ENCODE results near the gene SRM. TPM values are rescaled to one million over a fixed set of nuclear protein-coding genes. Genes with fewer than 3 reads are reported as not detected.
"Not testable (repeated sequence)": the region's sequence is repeated elsewhere in the genome, so short reads cannot be mapped to it uniquely, and the experiment has no call there.

Gene SRM
- total and polyA plus RNA-seq, 2 donors (not counting 1 experiment from before 2014, with no cell fraction given): 13.0 to 95.4 TPM

DNA sequence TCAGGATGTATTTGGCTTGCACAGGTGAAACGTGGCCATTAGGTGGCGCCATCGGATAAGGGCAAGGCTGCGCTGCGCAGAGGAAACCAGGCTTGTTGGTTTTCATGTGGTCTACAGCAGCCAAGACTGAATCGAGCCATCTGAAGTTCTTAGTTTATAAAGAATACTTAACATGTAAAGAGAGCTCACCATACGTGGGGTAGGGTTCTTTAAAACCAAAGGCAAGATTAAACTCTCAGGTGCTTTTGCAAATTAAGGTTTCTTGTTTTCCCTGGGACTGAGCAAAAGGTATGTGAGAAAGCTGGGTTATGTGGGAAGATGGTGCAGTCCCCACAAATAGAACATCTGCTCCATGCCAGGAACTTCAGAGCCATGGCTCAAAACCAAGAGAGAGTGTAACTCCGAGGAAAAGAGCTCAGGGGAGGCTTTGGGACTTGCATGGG is 22.1 kb downstream of the SRM start:
- H3K9ac ChIP-seq (ENCODE audit: insufficient read depth, low read length): no peak overlapping the region
- H3K4me3 ChIP-seq (replicated peaks in 1 of 4; ENCODE audit: control extremely low read depth in 1 of 4, insufficient read depth in 1 of 4, low read depth in 3 of 4, low read length in 4 of 4): no peak overlapping the region
- peaks cover 6% of the 10 kb centered on the region for H3K27me3 ChIP-seq (ENCODE audit: control insufficient read depth, insufficient read depth, low read length)
- peak; percentile 69 to 87 for DNase-seq (ENCODE audit: low read depth in 2 of 2)
- no peaks in the 10 kb centered on the region for H3K4me1 ChIP-seq (ENCODE audit: control insufficient read depth, extremely low read depth, insufficient read depth, low read length)
- H3K9me3 ChIP-seq (ENCODE audit: control insufficient read depth, insufficient read depth, low read depth, low read length): no peaks in the 10 kb centered on the region
- H3K4me2 ChIP-seq (ENCODE audit: extremely low read depth, insufficient read depth, low read length): no peak overlapping the region
- H4K20me1 ChIP-seq (ENCODE audit: control insufficient read depth, extremely low read depth, insufficient read depth, low read length): no peaks in the 10 kb centered on the region
- no peaks in the 10 kb centered on the region for H3K36me3 ChIP-seq (ENCODE audit: control insufficient read depth, insufficient read depth, low read length)
- no peak overlapping the region for H2AFZ ChIP-seq (ENCODE audit: low read length)
- TF ChIP-seq CTCF (conservative IDR thresholded peaks at IDR 0.05 in 1 of 2, IDR thresholded peaks at IDR 0.05 in 1 of 2; ENCODE audit: low read depth in 1 of 2, low read length in 2 of 2) (peak; percentile 98 to 99), EZH2 (IDR thresholded peaks at IDR 0.05; ENCODE audit: low read length, missing control alignments) (no peak)
- H3K79me2 ChIP-seq (ENCODE audit: control insufficient read depth, insufficient read depth, low read length): no peaks in the 10 kb centered on the region
- H3K27ac ChIP-seq (ENCODE audit: insufficient read depth, low read length): no peak overlapping the region

GRCh38 chr1:11037019-11037739 is 22.6 kb downstream of the SRM start:
- H3K4me2 ChIP-seq (ENCODE audit: extremely low read depth, insufficient read depth, low read length); H3K36me3 ChIP-seq (ENCODE audit: control insufficient read depth, insufficient read depth, low read length); H4K20me1 ChIP-seq (ENCODE audit: control insufficient read depth, extremely low read depth, insufficient read depth, low read length); H3K27ac ChIP-seq (ENCODE audit: insufficient read depth, low read length); H2AFZ ChIP-seq (ENCODE audit: low read length); H3K4me1 ChIP-seq (ENCODE audit: control insufficient read depth, extremely low read depth, insufficient read depth, low read length); DNase-seq (ENCODE audit: low read depth in 2 of 2); H3K9ac ChIP-seq (ENCODE audit: insufficient read depth, low read length); H3K79me2 ChIP-seq (ENCODE audit: control insufficient read depth, insufficient read depth, low read length); H3K4me3 ChIP-seq (replicated peaks in 1 of 4; ENCODE audit: control extremely low read depth in 1 of 4, insufficient read depth in 1 of 4, low read depth in 3 of 4, low read length in 4 of 4); H3K27me3 ChIP-seq (ENCODE audit: control insufficient read depth, insufficient read depth, low read length); H3K9me3 ChIP-seq (ENCODE audit: control insufficient read depth, insufficient read depth, low read depth, low read length): not testable (repeated sequence)

DNA sequence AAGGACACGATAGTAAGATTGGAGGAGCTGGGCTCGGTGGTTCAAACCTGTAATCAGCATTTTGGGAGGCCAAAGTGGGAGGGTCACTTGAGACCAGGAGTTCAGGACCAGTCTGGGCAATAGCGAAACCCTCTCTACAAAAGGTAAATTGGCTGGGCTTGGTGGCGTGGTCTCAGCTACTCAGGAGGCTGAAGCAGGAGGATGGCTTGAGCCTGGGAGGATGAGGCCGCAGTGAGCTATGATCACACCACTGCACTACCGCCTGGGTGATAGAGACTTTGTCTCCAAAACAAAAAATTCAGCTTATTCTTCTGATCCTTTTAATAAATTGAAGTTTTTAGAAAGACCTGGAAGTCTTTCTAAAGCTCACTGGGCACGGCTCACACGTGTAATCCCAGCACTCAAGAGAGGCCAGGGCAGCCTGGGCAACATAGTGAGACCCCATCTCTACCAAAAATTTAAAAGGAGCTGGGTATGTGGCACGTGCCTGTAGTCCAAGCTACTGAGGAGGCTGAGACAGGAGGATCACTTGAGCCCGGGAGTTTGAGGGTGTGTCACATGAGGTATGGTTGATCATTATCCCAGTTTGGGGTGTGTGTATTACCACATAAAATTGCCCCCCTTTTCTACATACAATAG is 28.1 kb downstream of the SRM start:
- no peak for TF ChIP-seq CTCF (conservative IDR thresholded peaks at IDR 0.05 in 1 of 2, IDR thresholded peaks at IDR 0.05 in 1 of 2; ENCODE audit: low read depth in 1 of 2, low read length in 2 of 2)
- no peak for TF ChIP-seq EZH2 (IDR thresholded peaks at IDR 0.05; ENCODE audit: low read length, missing control alignments)
- Histone ChIP-seq H3K79me2 (ENCODE audit: control insufficient read depth, insufficient read depth, low read length) (no peaks in the 10 kb centered on the region), H3K4me2 (ENCODE audit: extremely low read depth, insufficient read depth, low read length) (no peak overlapping the region), H3K36me3 (ENCODE audit: control insufficient read depth, insufficient read depth, low read length) (no peaks in the 10 kb centered on the region), H3K27ac (ENCODE audit: insufficient read depth, low read length) (no peak overlapping the region), H2AFZ (ENCODE audit: low read length) (no peak overlapping the region), H3K9me3 (ENCODE audit: control insufficient read depth, insufficient read depth, low read depth, low read length) (no peaks in the 10 kb centered on the region), H3K9ac (ENCODE audit: insufficient read depth, low read length) (no peak overlapping the region), H3K4me3 (replicated peaks in 1 of 4; ENCODE audit: control extremely low read depth in 1 of 4, insufficient read depth in 1 of 4, low read depth in 3 of 4, low read length in 4 of 4) (no peak overlapping the region), H3K27me3 (ENCODE audit: control insufficient read depth, insufficient read depth, low read length) (no peaks in the 10 kb centered on the region), H3K4me1 (ENCODE audit: control insufficient read depth, extremely low read depth, insufficient read depth, low read length) (no peaks in the 10 kb centered on the region), H4K20me1 (ENCODE audit: control insufficient read depth, extremely low read depth, insufficient read depth, low read length) (no peaks in the 10 kb centered on the region)
- DNase-seq (ENCODE audit: low read depth in 2 of 2): no peak

Measured in fibroblast of lung (primary cell).